Measurements from ENCODE around the gene ZDHHC11B.
A peak's percentile ranks its signal among the peaks of the same experiment; 100 is the strongest.
"Not testable (repeated sequence)": the region's sequence is repeated elsewhere in the genome, so short reads cannot be mapped to it uniquely, and the experiment has no call there.

ZDHHC11B gene

GRCh38 chr5:678521-678920 lies 106.0 kb downstream of the ZDHHC11B start:
- H3K27ac ChIP-seq; H3K4me3 ChIP-seq (ENCODE audit: low read depth, low read length); H3K36me3 ChIP-seq; H3K9me3 ChIP-seq (ENCODE audit: severe bottlenecking); DNase-seq: not testable (repeated sequence)
- peaks cover 37% of the 10 kb centered on the region for H3K27me3 ChIP-seq (ENCODE audit: insufficient read depth, low read depth, severe bottlenecking)

- no peak overlapping the region for H3K27ac ChIP-seq
- no peak for TF ChIP-seq CTCF (IDR thresholded peaks at IDR 0.05; ENCODE audit: low read depth, low read length)
- no peaks in the 10 kb centered on the region for H3K36me3 ChIP-seq
- peaks cover 48% of the 10 kb centered on the region for H3K27me3 ChIP-seq (ENCODE audit: insufficient read depth, low read depth, severe bottlenecking)
- no peaks in the 10 kb centered on the region for H3K9me3 ChIP-seq (ENCODE audit: severe bottlenecking)
- DNase-seq = no peak
- H3K4me3 ChIP-seq (ENCODE audit: low read depth, low read length) = no peak overlapping the region
These were observed 107.1 kb downstream of the ZDHHC11B start for GRCh38 chr5:677131-678101.

GRCh38 chr5:676699-677076 lies 107.8 kb downstream of the ZDHHC11B start:
- Histone ChIP-seq H3K36me3 (no peaks in the 10 kb centered on the region), H3K27me3 (ENCODE audit: insufficient read depth, low read depth, severe bottlenecking) (peaks cover 53% of the 10 kb centered on the region), H3K4me3 (ENCODE audit: low read depth, low read length) (no peak overlapping the region), H3K27ac (no peak overlapping the region), H3K9me3 (ENCODE audit: severe bottlenecking) (no peaks in the 10 kb centered on the region)
- DNase-seq = no peak
- TF ChIP-seq CTCF (IDR thresholded peaks at IDR 0.05; ENCODE audit: low read depth, low read length) = no peak

GRCh38 chr5:675871-676698 lies 108.4 kb downstream of the ZDHHC11B start:
- H3K27me3 ChIP-seq (ENCODE audit: insufficient read depth, low read depth, severe bottlenecking) = peaks cover 53% of the 10 kb centered on the region
- H3K36me3 ChIP-seq = no peaks in the 10 kb centered on the region
- peak; percentile 14 for DNase-seq
- H3K27ac ChIP-seq = no peak overlapping the region
- no peak overlapping the region for H3K4me3 ChIP-seq (ENCODE audit: low read depth, low read length)
- TF ChIP-seq CTCF (IDR thresholded peaks at IDR 0.05; ENCODE audit: low read depth, low read length) = no peak
- no peaks in the 10 kb centered on the region for H3K9me3 ChIP-seq (ENCODE audit: severe bottlenecking)

GRCh38 chr5:675111-675870 lies 109.2 kb downstream of the ZDHHC11B start:
- TF ChIP-seq CTCF (IDR thresholded peaks at IDR 0.05; ENCODE audit: low read depth, low read length) = no peak
- Histone ChIP-seq H3K9me3 (ENCODE audit: severe bottlenecking) (no peaks in the 10 kb centered on the region), H3K27me3 (ENCODE audit: insufficient read depth, low read depth, severe bottlenecking) (peaks cover 53% of the 10 kb centered on the region), H3K27ac (no peak overlapping the region), H3K4me3 (ENCODE audit: low read depth, low read length) (no peak overlapping the region), H3K36me3 (no peaks in the 10 kb centered on the region)
- no peak for DNase-seq

All from WERI-Rb-1 (cell line).